ENCODE results near the gene SPRED2. TPM values are rescaled to one million over a fixed set of nuclear protein-coding genes. Genes with fewer than 3 reads are reported as not detected.

Gene SPRED2, protein sequence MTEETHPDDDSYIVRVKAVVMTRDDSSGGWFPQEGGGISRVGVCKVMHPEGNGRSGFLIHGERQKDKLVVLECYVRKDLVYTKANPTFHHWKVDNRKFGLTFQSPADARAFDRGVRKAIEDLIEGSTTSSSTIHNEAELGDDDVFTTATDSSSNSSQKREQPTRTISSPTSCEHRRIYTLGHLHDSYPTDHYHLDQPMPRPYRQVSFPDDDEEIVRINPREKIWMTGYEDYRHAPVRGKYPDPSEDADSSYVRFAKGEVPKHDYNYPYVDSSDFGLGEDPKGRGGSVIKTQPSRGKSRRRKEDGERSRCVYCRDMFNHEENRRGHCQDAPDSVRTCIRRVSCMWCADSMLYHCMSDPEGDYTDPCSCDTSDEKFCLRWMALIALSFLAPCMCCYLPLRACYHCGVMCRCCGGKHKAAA
- 1 to 10 TPM in 3 of 6 donors, under 1 TPM in 2, not detected in 1; 0.16 to 2.4 (median 1.5) TPM for polyA plus RNA-seq (ENCODE audit: low read depth in 6 of 6)

DNA sequence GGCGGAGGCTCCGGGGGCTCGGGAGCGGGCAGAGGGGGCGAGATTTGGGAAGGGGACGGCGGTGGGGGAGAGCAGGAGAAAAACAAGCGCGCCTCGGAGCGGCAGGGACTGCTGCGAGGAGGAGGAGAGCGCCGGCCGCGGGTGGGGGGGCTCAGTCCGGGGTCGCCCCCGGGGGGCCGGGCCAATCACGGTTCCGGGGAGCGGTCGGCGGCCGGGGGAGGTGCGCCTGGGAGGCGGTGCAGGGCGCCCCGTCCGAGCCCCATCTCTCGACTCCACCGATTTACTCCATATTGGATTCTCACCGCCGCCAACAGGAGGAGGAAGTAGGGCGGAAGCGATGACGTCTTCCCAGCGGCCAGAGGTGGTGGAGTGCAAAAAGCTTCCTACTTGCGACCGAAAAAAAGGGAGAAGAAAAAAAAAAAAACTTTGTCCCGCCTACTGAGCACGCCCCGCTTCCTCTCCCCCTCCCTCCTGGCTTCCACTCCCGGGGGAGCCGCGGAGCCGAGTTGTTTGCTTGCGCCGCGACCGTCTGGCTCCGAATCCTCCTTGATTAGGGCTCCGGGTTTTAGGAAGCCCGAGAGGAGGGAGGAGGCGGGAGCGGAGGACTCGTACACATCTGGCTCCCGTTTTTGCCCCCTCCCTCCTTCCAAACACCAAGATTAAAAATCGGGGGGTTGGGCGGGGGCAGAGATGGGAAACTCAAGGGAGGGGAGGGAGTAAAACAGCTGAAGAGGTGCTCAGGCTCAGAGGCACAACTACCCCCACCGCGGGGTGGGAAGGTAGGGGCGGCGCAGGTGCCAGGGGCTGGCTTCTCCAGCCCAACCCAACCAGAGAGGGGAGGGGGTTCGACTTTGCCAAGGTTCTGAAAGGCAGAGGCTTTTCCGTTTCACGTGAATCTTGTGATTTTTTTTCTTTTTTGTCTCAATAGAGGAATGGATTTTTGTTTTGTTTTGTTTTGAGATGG lies at the start of gene SPRED2:
Gene SPRED2 (minus strand): TSS at position 373 of the 964 bp plus-strand sequence. CDS start 612 bp downstream, outside the sequence.
- peak within 1 kb of the TSS; percentile 91 to 97 (median 96) for H3K4me3 Mint-ChIP-seq
- peak within 1 kb of the TSS; percentile 38 to 95 (median 80) for H3K27ac Mint-ChIP-seq
- peaks cover 0 to 1% (median 0%) of the 10 kb centered on the region in 7 donors for H3K9me3 Mint-ChIP-seq
- no peaks in the 10 kb centered on the region for H3K36me3 Mint-ChIP-seq
- ATAC-seq (ENCODE audit: low read depth in 2 of 2) = peak; percentile 21 to 35
- DNase-seq = peak; percentile 70
- peaks cover 29 to 35% (median 32%) of the 10 kb centered on the region in 3 donors for H3K4me1 Mint-ChIP-seq
- peaks cover 24 to 29% (median 26%) of the 10 kb centered on the region in 3 donors for H3K27me3 Mint-ChIP-seq

- DNase-seq = no peak
- H3K36me3 Mint-ChIP-seq = no peaks in the 10 kb centered on the region
- no peak for ATAC-seq (ENCODE audit: low read depth in 2 of 2)
- H3K4me1 Mint-ChIP-seq = no peaks in the 10 kb centered on the region
- H3K27ac Mint-ChIP-seq = no peak overlapping the region
- H3K9me3 Mint-ChIP-seq = peaks cover 0 to 2% (median 0%) of the 10 kb centered on the region in 7 donors
- peaks cover 0 to 22% (median 17%) of the 10 kb centered on the region in 3 donors for H3K27me3 Mint-ChIP-seq
- H3K4me3 Mint-ChIP-seq = no peak overlapping the region
Observed at GRCh38 chr2:65481961-65482360, 49.6 kb upstream of the SPRED2 start.

DNA sequence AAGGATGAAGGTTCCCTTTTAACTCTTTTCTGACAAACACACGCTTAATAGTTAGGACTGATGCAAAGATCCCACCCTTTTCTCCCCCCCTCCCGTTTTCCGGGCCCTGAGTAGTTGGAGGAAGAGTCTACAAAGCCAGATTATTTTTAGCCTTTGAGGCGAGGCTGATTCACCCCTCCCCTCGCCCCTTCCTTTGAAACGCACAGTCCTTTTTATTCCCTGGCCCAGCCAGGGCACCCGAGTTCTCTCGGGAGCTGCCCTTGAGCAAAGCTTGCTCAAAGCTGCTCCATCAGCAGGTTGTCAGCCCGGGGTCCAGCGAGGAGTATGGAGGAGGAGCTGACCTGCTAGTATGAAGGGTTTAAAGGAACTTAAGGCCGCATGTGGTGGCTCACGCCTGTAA lies 47.1 kb upstream of the SPRED2 start:
- H3K9me3 Mint-ChIP-seq = peaks cover 5 to 20% (median 7%) of the 10 kb centered on the region in 7 donors
- H3K27me3 Mint-ChIP-seq = peaks cover 0 to 23% (median 22%) of the 10 kb centered on the region in 3 donors
- H3K27ac Mint-ChIP-seq = no peak overlapping the region
- no peak for DNase-seq
- no peak overlapping the region for H3K4me3 Mint-ChIP-seq
- no peaks in the 10 kb centered on the region for H3K4me1 Mint-ChIP-seq
- H3K36me3 Mint-ChIP-seq = peaks cover 0 to 7% of the 10 kb centered on the region in 2 donors
- no peak for ATAC-seq (ENCODE audit: low read depth in 2 of 2)

DNA sequence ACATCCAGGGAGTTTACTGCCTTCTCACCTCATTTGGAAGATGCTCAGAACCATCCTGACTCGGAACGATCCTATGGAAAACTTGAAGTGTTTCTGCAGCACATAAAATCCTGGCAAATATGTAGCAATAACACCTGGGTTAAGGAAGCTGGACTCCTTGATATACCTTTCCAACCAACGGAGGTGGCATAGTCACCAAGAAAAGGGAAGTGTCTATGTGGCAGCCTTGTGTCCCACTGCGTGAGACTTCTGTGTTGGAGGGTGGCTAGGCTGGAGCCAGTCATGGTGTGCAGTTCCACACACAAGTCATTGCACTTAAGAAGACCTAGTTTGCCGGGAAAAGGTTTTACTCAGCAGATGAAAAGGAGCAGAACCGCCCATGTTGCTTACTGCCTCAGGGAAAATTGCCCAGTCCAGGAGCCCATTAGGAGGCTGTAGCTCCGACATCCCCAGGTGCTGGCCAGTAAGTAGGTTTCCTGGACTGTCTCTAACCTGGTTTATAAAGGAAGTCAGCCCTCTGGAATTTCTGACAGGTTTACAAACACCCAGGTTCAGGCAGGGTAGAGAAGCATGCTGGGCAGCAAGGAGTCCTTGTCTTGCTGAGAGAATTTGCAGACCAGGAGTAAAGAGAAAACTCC lies 46.2 kb upstream of the SPRED2 start:
- ATAC-seq (ENCODE audit: low read depth in 2 of 2) = no peak
- Mint-ChIP-seq H3K36me3 (peaks cover 0 to 13% of the 10 kb centered on the region in 2 donors), H3K27ac (peak overlapping the region in 1 of 6 donors; percentile 33), H3K4me3 (no peak overlapping the region), H3K27me3 (peaks cover 0 to 18% (median 16%) of the 10 kb centered on the region in 3 donors), H3K4me1 (no peaks in the 10 kb centered on the region), H3K9me3 (peaks cover 5 to 24% (median 11%) of the 10 kb centered on the region in 7 donors)
- DNase-seq = no peak

- Mint-ChIP-seq H3K4me1 (no peaks in the 10 kb centered on the region), H3K27me3 (peaks cover 0 to 13% (median 9%) of the 10 kb centered on the region in 3 donors), H3K36me3 (peaks cover 0 to 13% of the 10 kb centered on the region in 2 donors), H3K9me3 (peaks cover 5 to 24% (median 11%) of the 10 kb centered on the region in 7 donors), H3K27ac (no peak overlapping the region), H3K4me3 (no peak overlapping the region)
- no peak for ATAC-seq (ENCODE audit: low read depth in 2 of 2)
- DNase-seq = no peak
Observed at GRCh38 chr2:65477590-65477989, 45.2 kb upstream of the SPRED2 start.

- peaks cover 0 to 13% of the 10 kb centered on the region in 2 donors for H3K36me3 Mint-ChIP-seq
- H3K4me1 Mint-ChIP-seq = no peaks in the 10 kb centered on the region
- peaks cover 5 to 24% (median 11%) of the 10 kb centered on the region in 7 donors for H3K9me3 Mint-ChIP-seq
- H3K4me3 Mint-ChIP-seq = no peak overlapping the region
- H3K27ac Mint-ChIP-seq = no peak overlapping the region
- peaks cover 0 to 13% (median 8%) of the 10 kb centered on the region in 3 donors for H3K27me3 Mint-ChIP-seq
- ATAC-seq (ENCODE audit: low read depth in 2 of 2) (no peak), DNase-seq (no peak)
Observed at GRCh38 chr2:65476778-65477177, 44.4 kb upstream of the SPRED2 start.

- no peak for DNase-seq
- Mint-ChIP-seq H3K27ac (no peak overlapping the region), H3K27me3 (peaks cover 0 to 8% (median 7%) of the 10 kb centered on the region in 3 donors), H3K9me3 (peaks cover 6 to 24% (median 11%) of the 10 kb centered on the region in 7 donors), H3K4me3 (no peak overlapping the region), H3K4me1 (no peaks in the 10 kb centered on the region), H3K36me3 (peaks cover 0 to 13% of the 10 kb centered on the region in 2 donors)
- ATAC-seq (ENCODE audit: low read depth in 2 of 2) = no peak
Observed at GRCh38 chr2:65475000-65475399, 42.6 kb upstream of the SPRED2 start.

GRCh38 chr2:65473045-65473444 lies 40.6 kb upstream of the SPRED2 start:
- peaks cover 0 to 8% (median 0%) of the 10 kb centered on the region in 3 donors for H3K27me3 Mint-ChIP-seq
- ATAC-seq (ENCODE audit: low read depth in 2 of 2) (no peak), DNase-seq (no peak)
- H3K4me1 Mint-ChIP-seq = no peaks in the 10 kb centered on the region
- peaks cover 0 to 13% of the 10 kb centered on the region in 2 donors for H3K36me3 Mint-ChIP-seq
- H3K27ac Mint-ChIP-seq = no peak overlapping the region
- no peak overlapping the region for H3K4me3 Mint-ChIP-seq
- H3K9me3 Mint-ChIP-seq = peaks cover 6 to 24% (median 11%) of the 10 kb centered on the region in 7 donors

DNA sequence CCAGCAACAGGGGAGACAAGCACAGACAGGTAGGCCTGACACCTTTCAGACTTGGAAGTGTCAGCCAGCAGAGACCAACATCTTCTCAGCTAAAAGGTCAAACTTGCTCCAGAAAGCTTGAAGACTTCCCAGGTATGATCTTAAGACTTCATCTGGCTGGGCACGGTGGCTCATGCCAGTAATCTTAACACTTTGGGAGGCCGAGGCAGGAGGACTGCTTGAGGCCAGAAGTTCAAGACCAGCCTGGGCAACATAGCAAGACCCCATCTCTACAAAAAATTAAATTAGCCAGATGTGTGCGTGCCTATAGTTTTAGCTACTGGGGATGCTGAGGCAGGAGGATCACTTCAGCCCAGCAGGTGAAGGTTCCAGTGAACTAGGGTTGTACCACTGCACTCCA lies 39.0 kb upstream of the SPRED2 start:
- no peaks in the 10 kb centered on the region for H3K4me1 Mint-ChIP-seq
- no peak overlapping the region for H3K4me3 Mint-ChIP-seq
- peaks cover 0 to 13% of the 10 kb centered on the region in 2 donors for H3K36me3 Mint-ChIP-seq
- peaks cover 3 to 18% (median 12%) of the 10 kb centered on the region in 7 donors for H3K9me3 Mint-ChIP-seq
- H3K27me3 Mint-ChIP-seq = peaks cover 0 to 8% (median 0%) of the 10 kb centered on the region in 3 donors
- H3K27ac Mint-ChIP-seq = no peak overlapping the region
- no peak for ATAC-seq (ENCODE audit: low read depth in 2 of 2)
- no peak for DNase-seq

GRCh38 chr2:65466551-65466950 lies 34.2 kb upstream of the SPRED2 start:
- H3K27me3 Mint-ChIP-seq = peaks cover under 1 to 19% (median 16%) of the 10 kb centered on the region in 3 donors
- peaks cover 0 to 7% (median 2%) of the 10 kb centered on the region in 7 donors for H3K9me3 Mint-ChIP-seq
- no peak for ATAC-seq (ENCODE audit: low read depth in 2 of 2)
- DNase-seq = no peak
- no peaks in the 10 kb centered on the region for H3K36me3 Mint-ChIP-seq
- peak overlapping the region in 1 of 6 donors; percentile 93 for H3K27ac Mint-ChIP-seq
- H3K4me1 Mint-ChIP-seq = no peaks in the 10 kb centered on the region
- H3K4me3 Mint-ChIP-seq = no peak overlapping the region

- ATAC-seq (ENCODE audit: low read depth in 2 of 2) (no peak), DNase-seq (no peak)
- Mint-ChIP-seq H3K36me3 (no peaks in the 10 kb centered on the region), H3K27ac (no peak overlapping the region), H3K4me3 (no peak overlapping the region), H3K9me3 (peaks cover 0 to 7% (median 2%) of the 10 kb centered on the region in 7 donors), H3K27me3 (peaks cover 7 to 26% (median 23%) of the 10 kb centered on the region in 3 donors), H3K4me1 (no peaks in the 10 kb centered on the region)
Observed at GRCh38 chr2:65465857-65466256, 33.5 kb upstream of the SPRED2 start.

GRCh38 chr2:65465124-65465523 lies 32.7 kb upstream of the SPRED2 start:
- no peak for DNase-seq
- no peak overlapping the region for H3K4me3 Mint-ChIP-seq
- peaks cover 0 to 7% (median 2%) of the 10 kb centered on the region in 7 donors for H3K9me3 Mint-ChIP-seq
- H3K36me3 Mint-ChIP-seq = no peaks in the 10 kb centered on the region
- H3K27me3 Mint-ChIP-seq = peaks cover 9 to 28% (median 25%) of the 10 kb centered on the region in 3 donors
- no peak for ATAC-seq (ENCODE audit: low read depth in 2 of 2)
- H3K4me1 Mint-ChIP-seq = no peaks in the 10 kb centered on the region
- H3K27ac Mint-ChIP-seq = no peak overlapping the region
